Mesothelial cell of epicardium (in vitro differentiated cells): ENCODE data around the gene POLH. TPM values are rescaled to one million over a fixed set of nuclear protein-coding genes. Genes with fewer than 3 reads are reported as not detected.

Experiments
- DNase-seq, 2 experiments: peaks; one replicate each; pipeline ENCODE4 v3.0.0; 2021; ENCODE audit warnings: low spot score in 2 of 2; ENCODE audit not compliant: unreplicated experiment in 2 of 2
- H3K27ac Mint-ChIP-seq: 2 replicates; pipeline ENCODE4 v1.8.0; 2021; ENCODE audit warnings: mixed read lengths
- H3K27me3 Mint-ChIP-seq: 2 replicates; pipeline ENCODE4 v1.8.0; 2021; ENCODE audit warnings: low read depth, mixed read lengths
- H3K36me3 Mint-ChIP-seq: 2 replicates; pipeline ENCODE4 v1.8.0; 2021; ENCODE audit warnings: mixed read lengths
- H3K4me1 Mint-ChIP-seq: 2 replicates; pipeline ENCODE4 v1.8.0; 2021; ENCODE audit warnings: mixed read lengths
- H3K4me3 Mint-ChIP-seq: 2 replicates; pipeline ENCODE4 v1.8.0; 2021; ENCODE audit warnings: mild to moderate bottlenecking, moderate library complexity, mixed read lengths
- H3K9me3 Mint-ChIP-seq: 2 replicates; pipeline ENCODE4 v1.8.0; 2021; ENCODE audit warnings: mixed read lengths
- total RNA-seq: library from RNA; stranded (reverse); gene quantifications from 3 replicates; pipeline ENCODE4 v1.2.1, GENCODE V29; 2021
- TF ChIP-seq, protein P1 (sequence below): fragments of 200-600 bp; sonication (generic); IDR thresholded peaks from one replicate; pipeline ENCODE4 v1.5.0; 2021; ENCODE audit warnings: antibody characterized with exemption; ENCODE audit not compliant: unreplicated experiment

POLH gene
- total RNA-seq, 1 donor from 2014 or later: 21.8 TPM

GRCh38 chr6:43575105-43575771 is 747 bp upstream of the POLH start:
- no peaks in the 10 kb centered on the region for H3K27me3 Mint-ChIP-seq
- TF ChIP-seq, protein P1, sequence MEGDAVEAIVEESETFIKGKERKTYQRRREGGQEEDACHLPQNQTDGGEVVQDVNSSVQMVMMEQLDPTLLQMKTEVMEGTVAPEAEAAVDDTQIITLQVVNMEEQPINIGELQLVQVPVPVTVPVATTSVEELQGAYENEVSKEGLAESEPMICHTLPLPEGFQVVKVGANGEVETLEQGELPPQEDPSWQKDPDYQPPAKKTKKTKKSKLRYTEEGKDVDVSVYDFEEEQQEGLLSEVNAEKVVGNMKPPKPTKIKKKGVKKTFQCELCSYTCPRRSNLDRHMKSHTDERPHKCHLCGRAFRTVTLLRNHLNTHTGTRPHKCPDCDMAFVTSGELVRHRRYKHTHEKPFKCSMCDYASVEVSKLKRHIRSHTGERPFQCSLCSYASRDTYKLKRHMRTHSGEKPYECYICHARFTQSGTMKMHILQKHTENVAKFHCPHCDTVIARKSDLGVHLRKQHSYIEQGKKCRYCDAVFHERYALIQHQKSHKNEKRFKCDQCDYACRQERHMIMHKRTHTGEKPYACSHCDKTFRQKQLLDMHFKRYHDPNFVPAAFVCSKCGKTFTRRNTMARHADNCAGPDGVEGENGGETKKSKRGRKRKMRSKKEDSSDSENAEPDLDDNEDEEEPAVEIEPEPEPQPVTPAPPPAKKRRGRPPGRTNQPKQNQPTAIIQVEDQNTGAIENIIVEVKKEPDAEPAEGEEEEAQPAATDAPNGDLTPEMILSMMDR: no peak
- peaks cover 31% of the 10 kb centered on the region for H3K4me1 Mint-ChIP-seq
- H3K4me3 Mint-ChIP-seq: peak overlapping the region; percentile 93
- H3K36me3 Mint-ChIP-seq: peaks cover 11% of the 10 kb centered on the region
- DNase-seq: peak in 1 of 2 experiments; percentile 69
- H3K27ac Mint-ChIP-seq: peak overlapping the region; percentile 91
- no peaks in the 10 kb centered on the region for H3K9me3 Mint-ChIP-seq

DNA sequence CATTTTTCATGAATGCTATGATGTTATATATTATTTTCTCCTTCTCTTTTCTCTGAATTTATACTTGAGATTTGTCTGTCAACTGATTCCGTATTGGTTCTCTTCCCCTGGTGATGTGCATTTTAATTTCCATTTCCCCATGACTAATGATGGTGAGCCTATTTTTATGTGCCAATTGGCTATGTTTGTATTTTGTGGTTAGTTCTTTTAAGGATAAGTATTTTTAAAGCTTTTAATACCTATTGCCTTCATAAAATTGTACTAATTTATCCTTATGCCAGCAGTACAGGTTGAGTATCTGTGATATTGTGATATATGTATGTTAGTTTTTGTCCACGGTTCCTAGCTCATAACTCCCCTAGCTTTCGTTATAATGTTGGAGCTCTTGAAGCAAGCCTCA is 2.8 kb downstream of the POLH start:
- Mint-ChIP-seq H3K4me1 (peaks cover 31% of the 10 kb centered on the region), H3K27ac (peak overlapping the region; percentile 86), H3K27me3 (no peaks in the 10 kb centered on the region), H3K36me3 (peaks cover 11% of the 10 kb centered on the region), H3K9me3 (no peaks in the 10 kb centered on the region), H3K4me3 (peak overlapping the region; percentile 7)
- DNase-seq: no peak
- TF ChIP-seq, protein P1: no peak

GRCh38 chr6:43579171-43579570 is 3.2 kb downstream of the POLH start:
- H3K4me3 Mint-ChIP-seq: no peak overlapping the region
- TF ChIP-seq, protein P1: no peak
- H3K27ac Mint-ChIP-seq: peak overlapping the region; percentile 86
- no peaks in the 10 kb centered on the region for H3K9me3 Mint-ChIP-seq
- DNase-seq: no peak
- H3K4me1 Mint-ChIP-seq: peaks cover 31% of the 10 kb centered on the region
- H3K27me3 Mint-ChIP-seq: no peaks in the 10 kb centered on the region
- H3K36me3 Mint-ChIP-seq: peaks cover 12% of the 10 kb centered on the region

- Mint-ChIP-seq H3K4me1 (peaks cover 11% of the 10 kb centered on the region), H3K36me3 (peaks cover 29% of the 10 kb centered on the region), H3K9me3 (no peaks in the 10 kb centered on the region), H3K27ac (no peak overlapping the region), H3K27me3 (no peaks in the 10 kb centered on the region), H3K4me3 (no peak overlapping the region)
- TF ChIP-seq, protein P1: no peak
- no peak for DNase-seq
Observed at GRCh38 chr6:43582911-43583310, 6.9 kb downstream of the POLH start.

DNA sequence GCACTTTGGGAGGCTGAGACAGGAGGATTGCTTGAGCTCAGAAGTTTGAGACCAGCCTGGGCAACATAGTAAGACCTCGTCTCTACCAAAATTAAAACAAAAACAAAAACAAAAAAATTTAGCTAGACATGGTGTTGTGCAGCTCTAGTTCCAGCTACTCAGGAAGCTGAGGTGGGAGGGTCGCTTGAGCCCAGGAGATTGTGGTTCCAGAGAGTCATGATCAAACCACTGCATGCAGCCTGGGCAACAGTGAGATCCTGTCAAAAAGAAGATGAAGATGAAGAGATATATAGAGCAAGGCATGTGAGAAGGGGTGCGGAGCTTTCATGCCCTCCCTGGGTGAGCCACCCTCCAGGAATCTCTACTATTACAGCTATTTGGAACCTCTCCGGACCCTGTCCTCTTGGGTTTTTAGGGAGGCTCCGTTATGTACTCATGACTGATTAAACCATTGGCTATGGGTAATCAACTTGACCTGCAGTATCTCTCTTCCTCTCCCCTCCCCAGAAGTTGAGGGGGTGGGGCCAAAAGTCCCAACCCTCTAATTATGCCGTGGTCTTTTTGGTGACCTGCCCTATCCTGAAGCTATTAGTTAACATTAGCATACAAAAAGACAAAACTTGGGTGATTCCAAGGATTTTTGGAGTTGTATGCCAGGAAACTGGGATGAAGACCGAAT is 9.0 kb downstream of the POLH start:
- Mint-ChIP-seq H3K9me3 (no peaks in the 10 kb centered on the region), H3K27me3 (no peaks in the 10 kb centered on the region), H3K36me3 (peaks cover 30% of the 10 kb centered on the region), H3K4me1 (no peaks in the 10 kb centered on the region), H3K4me3 (no peak overlapping the region), H3K27ac (no peak overlapping the region)
- DNase-seq: no peak
- TF ChIP-seq, protein P1: no peak
